GM12878 (cell line): ENCODE measurements around the gene PTTG1. TPM values are rescaled to one million over a fixed set of nuclear protein-coding genes. Genes with fewer than 3 reads are reported as not detected.

Experiments
- BMI1 ChIP-seq: fragments of 450-650 bp; IDR thresholded peaks from 2 replicates; pipeline ENCODE4 v1.6.1; 2016; ENCODE audit warnings: mild to moderate bottlenecking, moderate library complexity, borderline replicate concordance
- CHD2 ChIP-seq: IDR thresholded peaks from 2 replicates; pipeline ENCODE4 v1.6.1; 2011; ENCODE audit warnings: low read depth, low read length, improper control_type of control experiment, borderline replicate concordance
- CHD4 ChIP-seq: fragments of 200-600 bp; sonication (generic); IDR thresholded peaks from 2 replicates; pipeline ENCODE4 v1.6.1; 2016; ENCODE audit warnings: mild to moderate bottlenecking
- EGR1 ChIP-seq, 2 experiments: IDR thresholded peaks; 1 replicate in 1 of 2; 2 replicates in 1 of 2; pipeline ENCODE4 v1.6.1; 2011 to 2012; ENCODE audit warnings: low read depth in 2 of 2, low read length in 2 of 2, borderline replicate concordance in 1 of 2, mild to moderate bottlenecking in 1 of 2, moderate library complexity in 1 of 2
- ESRRA ChIP-seq: IDR thresholded peaks from 2 replicates; pipeline ENCODE4 v1.6.1; 2012; ENCODE audit warnings: mild to moderate bottlenecking, low read length, improper control_type of control experiment
- FOS ChIP-seq: IDR thresholded peaks from 3 replicates; pipeline ENCODE4 v1.6.1; 2011; ENCODE audit warnings: borderline replicate concordance; ENCODE audit not compliant: insufficient read length; ENCODE audit errors: extremely low read depth
- FOXK2 ChIP-seq: fragments of 450-650 bp; IDR thresholded peaks from 2 replicates; pipeline ENCODE4 v1.6.1; 2017; ENCODE audit warnings: mild to moderate bottlenecking, moderate library complexity
- FOXM1 ChIP-seq: IDR thresholded peaks from 2 replicates; pipeline ENCODE4 v1.6.1; 2012; ENCODE audit warnings: low read depth, mild to moderate bottlenecking, inconsistent platforms, low read length, moderate library complexity
- GATAD2B ChIP-seq: fragments of 450-650 bp; conservative IDR thresholded peaks from 2 replicates; pipeline ENCODE4 v1.6.1; 2017; ENCODE audit warnings: low read depth, mild to moderate bottlenecking, moderate library complexity
- HSF1 ChIP-seq: fragments of 150-350 bp; IDR thresholded peaks from 2 replicates; pipeline ENCODE4 v1.6.1; 2014; ENCODE audit warnings: mild to moderate bottlenecking, low read depth, low read length
- RELB ChIP-seq: fragments of 450-650 bp; IDR thresholded peaks from 2 replicates; pipeline ENCODE4 v1.6.1; 2017; ENCODE audit warnings: low read depth, mild to moderate bottlenecking, moderate library complexity
- RFX5 ChIP-seq: IDR thresholded peaks from 2 replicates; pipeline ENCODE4 v1.6.1; 2011; ENCODE audit warnings: low read depth, low read length, improper control_type of control experiment
- SKIL ChIP-seq: fragments of 450-650 bp; IDR thresholded peaks from 2 replicates; pipeline ENCODE4 v1.6.1; 2017; ENCODE audit warnings: mild to moderate bottlenecking, low read depth, inconsistent platforms; ENCODE audit not compliant: poor library complexity, severe bottlenecking
- ZNF384 ChIP-seq: IDR thresholded peaks from 2 replicates; pipeline ENCODE4 v1.6.1; 2012; ENCODE audit warnings: low read depth, mild to moderate bottlenecking, low read length, improper control_type of control experiment, borderline replicate concordance
- polyA plus RNA-seq, 11 experiments: library from polyadenylated mRNA; depleted of rRNA in 4 of 11; unstranded in 6 of 11; stranded (reverse) in 5 of 11; fragments of >200 nt; fragmentation: Nextera tagmentation in 4 of 11; fragmentation: Illumina TruSeq in 1 of 11; extraction: Ambion mirVana in 4 of 11; extraction: Trizol in 1 of 11; gene quantifications; 1 replicate in 1 of 11; 2 replicates in 10 of 11; pipeline versions ENCODE4 v1.2.1 to v1.2.3, GENCODE V29; 2011 to 2016; ENCODE audit warnings: inconsistent platforms in 2 of 11, missing spikeins in 2 of 11, low read depth in 1 of 11
- total RNA-seq, 4 experiments: library from RNA; depleted of rRNA in 3 of 4; stranded (reverse); fragments of >200 nt in 3 of 4; fragmentation: Illumina TruSeq in 1 of 4; extraction: Trizol in 1 of 4; gene quantifications; 2 replicates each; pipeline versions ENCODE4 v1.2.1 to v1.2.3, GENCODE V29; 2013 to 2021
- TF ChIP-seq, protein P1 (sequence below): fragments of 450-650 bp; formaldehyde crosslinking; IDR thresholded peaks from 2 replicates; pipeline ENCODE4 v1.4.0; 2020; ENCODE audit warnings: mild to moderate bottlenecking, moderate library complexity

PTTG1 gene
- total and polyA plus RNA-seq, 10 of the 15 experiments (the other 5 are each of a cell fraction or from before 2014, with no cell fraction given), result 154 to 1,033 (median 377) TPM

DNA sequence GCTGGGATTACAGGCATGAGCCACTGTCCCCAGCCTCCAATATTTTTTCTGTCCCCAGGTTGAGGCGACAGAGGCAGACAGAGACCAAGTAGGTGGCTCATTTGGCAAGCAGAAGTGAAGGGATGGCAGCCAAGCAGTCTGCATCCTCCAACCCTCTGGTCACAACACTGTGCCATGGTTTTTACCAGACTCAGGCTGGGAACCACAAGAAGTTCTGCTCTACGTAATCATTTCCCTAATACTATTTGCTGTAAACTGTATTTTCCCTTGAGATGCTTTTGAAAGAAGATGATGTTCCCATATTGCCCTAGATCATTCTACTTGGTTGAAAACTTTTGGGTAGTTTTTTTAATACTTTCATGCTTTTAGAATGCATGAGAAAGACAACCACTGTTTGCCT lies 40.5 kb downstream of the PTTG1 start (continued):
- TF ChIP-seq, protein P1, sequence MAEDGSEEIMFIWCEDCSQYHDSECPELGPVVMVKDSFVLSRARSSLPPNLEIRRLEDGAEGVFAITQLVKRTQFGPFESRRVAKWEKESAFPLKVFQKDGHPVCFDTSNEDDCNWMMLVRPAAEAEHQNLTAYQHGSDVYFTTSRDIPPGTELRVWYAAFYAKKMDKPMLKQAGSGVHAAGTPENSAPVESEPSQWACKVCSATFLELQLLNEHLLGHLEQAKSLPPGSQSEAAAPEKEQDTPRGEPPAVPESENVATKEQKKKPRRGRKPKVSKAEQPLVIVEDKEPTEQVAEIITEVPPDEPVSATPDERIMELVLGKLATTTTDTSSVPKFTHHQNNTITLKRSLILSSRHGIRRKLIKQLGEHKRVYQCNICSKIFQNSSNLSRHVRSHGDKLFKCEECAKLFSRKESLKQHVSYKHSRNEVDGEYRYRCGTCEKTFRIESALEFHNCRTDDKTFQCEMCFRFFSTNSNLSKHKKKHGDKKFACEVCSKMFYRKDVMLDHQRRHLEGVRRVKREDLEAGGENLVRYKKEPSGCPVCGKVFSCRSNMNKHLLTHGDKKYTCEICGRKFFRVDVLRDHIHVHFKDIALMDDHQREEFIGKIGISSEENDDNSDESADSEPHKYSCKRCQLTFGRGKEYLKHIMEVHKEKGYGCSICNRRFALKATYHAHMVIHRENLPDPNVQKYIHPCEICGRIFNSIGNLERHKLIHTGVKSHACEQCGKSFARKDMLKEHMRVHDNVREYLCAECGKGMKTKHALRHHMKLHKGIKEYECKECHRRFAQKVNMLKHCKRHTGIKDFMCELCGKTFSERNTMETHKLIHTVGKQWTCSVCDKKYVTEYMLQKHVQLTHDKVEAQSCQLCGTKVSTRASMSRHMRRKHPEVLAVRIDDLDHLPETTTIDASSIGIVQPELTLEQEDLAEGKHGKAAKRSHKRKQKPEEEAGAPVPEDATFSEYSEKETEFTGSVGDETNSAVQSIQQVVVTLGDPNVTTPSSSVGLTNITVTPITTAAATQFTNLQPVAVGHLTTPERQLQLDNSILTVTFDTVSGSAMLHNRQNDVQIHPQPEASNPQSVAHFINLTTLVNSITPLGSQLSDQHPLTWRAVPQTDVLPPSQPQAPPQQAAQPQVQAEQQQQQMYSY (CRISPR knock-in tag), result no peak
- no peak for TF ChIP-seq BMI1
- peak; percentile 45; the same call in 1 of the 2 replicates for TF ChIP-seq GATAD2B
- 0 out of 2 replicates have a peak, but pooled peaks have one; percentile 11 for TF ChIP-seq ZNF384
- peak; percentile 38 for TF ChIP-seq SKIL
- TF ChIP-seq CHD4, result no peak
- TF ChIP-seq EGR1 (IDR thresholded peaks at IDR 0.05; ENCODE audit: borderline replicate concordance in 1 of 2, low read depth in 2 of 2, low read length in 2 of 2), result no peak
- TF ChIP-seq FOXM1, result no peak
- no peak for TF ChIP-seq ESRRA
- no peak for TF ChIP-seq FOS
- no peak for TF ChIP-seq RFX5
- peak; percentile 59; the same call in 1 of the 2 replicates for TF ChIP-seq RELB
- no peak for TF ChIP-seq CHD2
- TF ChIP-seq HSF1, result no peak
- TF ChIP-seq FOXK2, result no peak
